NCI-H1417 (cell line): ENCODE measurements around the gene TPRX1.
A peak's percentile ranks its signal among the peaks of the same experiment; 100 is the strongest.
"Not testable (repeated sequence)": the region's sequence is repeated elsewhere in the genome, so short reads cannot be mapped to it uniquely, and the experiment has no call there.

ENCODE experiments used
- DNase-seq, 3 experiments: peaks; one replicate each; lab custom pipeline; 2025; lab: John Stamatoyannopoulos, UW

Gene TPRX1

GRCh38 chr19:47801270-47801669, 3.1 kb downstream of the TPRX1 start:
- DNase-seq, result no peak

DNA sequence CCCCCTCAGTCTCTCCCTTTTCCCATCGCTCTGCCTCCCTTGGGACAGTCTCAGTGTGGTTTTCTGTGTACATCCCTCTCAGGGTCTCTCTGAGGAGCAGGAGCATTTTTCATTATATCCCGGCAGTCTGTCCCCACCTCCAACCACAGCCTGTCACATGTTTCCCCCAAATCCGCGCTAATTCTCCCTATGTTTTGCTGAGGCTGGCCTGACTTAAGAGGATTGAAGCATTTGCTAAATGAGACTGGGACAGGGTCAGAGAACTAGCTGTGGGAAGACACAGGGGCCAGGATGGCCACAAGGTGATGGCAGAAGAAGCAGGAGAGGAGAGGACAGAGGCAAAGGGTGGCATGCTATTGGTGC, 5.5 kb downstream of the TPRX1 start:
- no peak for DNase-seq

DNA sequence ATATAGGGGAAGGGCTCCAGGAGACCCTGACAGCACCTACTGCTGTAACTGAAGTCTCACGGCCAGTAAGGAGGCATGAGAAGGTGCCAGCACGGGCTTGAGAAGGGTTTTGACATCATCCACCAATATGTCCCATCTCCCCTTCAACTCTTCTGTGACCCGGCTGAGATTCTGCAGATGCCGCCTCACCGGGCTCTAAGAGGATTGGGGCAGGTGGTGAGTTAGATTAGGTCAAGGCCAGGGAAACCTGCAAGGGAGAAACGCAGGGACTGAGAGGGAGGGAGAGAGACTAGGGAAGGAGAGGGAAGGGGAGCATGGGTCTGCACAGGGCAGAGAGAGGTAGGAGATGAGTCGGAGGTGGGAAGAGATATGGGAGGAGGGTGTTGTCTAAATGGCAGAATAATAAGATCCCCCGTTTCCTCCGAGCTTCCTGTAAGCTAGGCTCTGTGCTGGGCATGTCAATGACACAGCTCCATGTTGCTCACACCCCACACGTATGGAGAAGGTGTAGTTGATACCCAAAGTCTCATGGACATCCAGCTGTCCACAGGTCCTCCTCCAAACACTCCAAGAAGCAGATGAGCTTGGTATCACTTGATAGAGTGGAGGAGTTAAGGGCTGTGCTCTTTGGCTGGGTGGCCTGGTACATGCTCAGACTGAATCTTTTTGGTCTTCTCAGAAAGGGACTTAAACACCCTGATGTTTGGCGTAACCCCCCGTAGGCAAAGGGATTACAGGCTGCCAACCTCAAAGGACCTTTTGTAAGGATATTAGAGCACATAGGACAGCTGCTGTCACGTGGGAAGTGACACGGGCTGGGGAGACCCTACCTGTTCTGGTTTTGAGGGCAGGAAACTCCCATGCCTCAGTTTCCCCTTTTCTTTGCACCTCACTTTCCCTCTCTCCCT, 6.1 kb downstream of the TPRX1 start:
- DNase-seq, result no peak

GRCh38 chr19:47796785-47797184, 7.6 kb downstream of the TPRX1 start:
- DNase-seq, result no peak

GRCh38 chr19:47794526-47794925, 9.8 kb downstream of the TPRX1 start:
- DNase-seq, result no peak

- DNase-seq, result no peak
These were observed 11.7 kb downstream of the TPRX1 start for GRCh38 chr19:47792616-47793015.

GRCh38 chr19:47790398-47790814, 13.9 kb downstream of the TPRX1 start:
- peak; percentile 35 to 59 (median 56) for DNase-seq

GRCh38 chr19:47789811-47790210, 14.5 kb downstream of the TPRX1 start:
- DNase-seq, result not testable (repeated sequence)

DNA sequence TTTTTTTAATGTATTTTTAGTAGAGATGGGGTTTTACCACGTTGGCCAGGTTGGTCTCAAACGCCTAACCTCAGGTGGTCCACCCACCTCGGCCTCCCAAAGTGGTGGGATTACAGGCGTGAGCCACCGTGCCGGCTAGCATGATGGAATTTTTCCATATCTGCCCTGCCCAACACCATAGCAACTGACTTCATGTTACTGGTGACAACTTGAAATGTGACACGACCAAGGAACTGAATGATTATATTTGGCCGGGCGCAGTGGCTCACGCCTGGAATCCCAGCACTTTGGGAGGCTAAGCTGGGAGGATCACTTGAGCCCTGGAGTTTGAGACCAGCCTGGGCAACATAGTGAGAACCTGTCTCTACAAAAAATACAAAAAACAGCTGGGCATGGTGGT, 17.0 kb downstream of the TPRX1 start:
- not testable (repeated sequence) for DNase-seq

- DNase-seq, result no peak
These were observed 17.8 kb downstream of the TPRX1 start for GRCh38 chr19:47786566-47786965.

DNA sequence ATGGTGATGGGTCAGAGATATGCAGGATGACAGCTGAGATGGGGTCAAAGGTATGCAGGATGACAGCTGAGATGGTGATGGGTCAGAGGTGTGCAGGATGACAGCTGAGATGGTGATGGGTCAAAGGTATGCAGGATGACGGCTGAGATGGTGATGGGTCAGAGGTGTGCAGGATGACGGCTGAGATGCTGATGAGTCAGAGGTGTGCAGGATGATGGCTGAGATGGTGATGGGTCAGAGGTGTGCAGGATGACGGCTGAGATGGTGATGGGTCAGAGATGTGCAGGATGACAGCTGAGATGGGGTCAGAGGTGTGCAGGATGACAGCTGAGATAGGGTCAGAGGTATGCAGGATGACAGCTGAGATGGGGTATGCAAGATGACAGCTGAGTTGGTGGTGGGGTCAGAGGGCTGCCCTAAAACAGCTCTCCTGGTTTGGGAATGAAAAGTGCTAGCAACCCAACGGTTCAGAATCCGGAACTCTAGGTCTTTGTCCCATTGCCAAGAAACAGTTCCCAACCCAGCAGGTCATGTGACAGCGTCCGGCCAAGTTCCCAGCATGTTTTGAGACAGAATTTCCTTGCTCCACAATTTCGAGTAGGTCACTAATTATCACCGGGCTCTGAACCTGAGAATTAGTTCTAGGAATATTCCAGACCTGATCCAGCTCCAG, 22.6 kb downstream of the TPRX1 start:
- DNase-seq, result no peak

GRCh38 chr19:47780215-47780551, 24.2 kb downstream of the TPRX1 start:
- no peak for DNase-seq

DNA sequence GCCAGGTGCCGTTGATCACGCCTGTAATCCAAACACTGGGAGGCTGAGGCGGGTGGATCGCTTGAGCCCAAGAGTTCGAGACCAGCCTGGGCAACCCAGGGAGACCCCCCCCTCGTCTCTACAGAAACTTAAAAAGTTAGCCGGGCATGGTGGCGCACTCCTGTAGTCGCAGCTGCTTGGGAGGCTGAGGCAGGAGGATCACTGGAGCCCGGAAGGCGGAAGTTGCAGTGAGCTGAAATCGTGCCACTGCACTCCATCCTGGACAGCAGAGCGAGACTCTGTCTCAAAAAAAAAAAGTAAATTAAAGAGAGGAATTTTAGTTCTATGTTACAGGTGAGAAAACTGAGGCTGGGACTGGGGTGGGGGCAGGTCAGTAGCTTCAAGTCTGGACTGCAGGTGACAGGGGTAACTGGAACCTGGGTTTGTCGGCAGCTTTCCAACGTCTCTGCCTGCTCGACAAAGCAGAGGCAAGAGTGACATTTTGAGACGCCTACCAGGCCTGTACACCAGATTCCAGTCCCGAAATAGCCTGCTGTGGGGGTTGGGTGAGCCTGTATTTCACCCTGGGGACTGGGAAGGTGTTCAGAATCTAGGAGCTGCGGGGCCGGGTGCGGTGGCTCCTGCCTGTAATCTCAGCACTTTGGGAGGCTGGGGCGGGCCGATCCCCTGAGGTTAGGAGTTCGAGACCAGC, 24.7 kb downstream of the TPRX1 start:
- no peak for DNase-seq

- DNase-seq, result peak in 2 of 3 experiments; percentile 18 to 50
These were observed 25.4 kb downstream of the TPRX1 start for GRCh38 chr19:47778954-47779351.

DNA sequence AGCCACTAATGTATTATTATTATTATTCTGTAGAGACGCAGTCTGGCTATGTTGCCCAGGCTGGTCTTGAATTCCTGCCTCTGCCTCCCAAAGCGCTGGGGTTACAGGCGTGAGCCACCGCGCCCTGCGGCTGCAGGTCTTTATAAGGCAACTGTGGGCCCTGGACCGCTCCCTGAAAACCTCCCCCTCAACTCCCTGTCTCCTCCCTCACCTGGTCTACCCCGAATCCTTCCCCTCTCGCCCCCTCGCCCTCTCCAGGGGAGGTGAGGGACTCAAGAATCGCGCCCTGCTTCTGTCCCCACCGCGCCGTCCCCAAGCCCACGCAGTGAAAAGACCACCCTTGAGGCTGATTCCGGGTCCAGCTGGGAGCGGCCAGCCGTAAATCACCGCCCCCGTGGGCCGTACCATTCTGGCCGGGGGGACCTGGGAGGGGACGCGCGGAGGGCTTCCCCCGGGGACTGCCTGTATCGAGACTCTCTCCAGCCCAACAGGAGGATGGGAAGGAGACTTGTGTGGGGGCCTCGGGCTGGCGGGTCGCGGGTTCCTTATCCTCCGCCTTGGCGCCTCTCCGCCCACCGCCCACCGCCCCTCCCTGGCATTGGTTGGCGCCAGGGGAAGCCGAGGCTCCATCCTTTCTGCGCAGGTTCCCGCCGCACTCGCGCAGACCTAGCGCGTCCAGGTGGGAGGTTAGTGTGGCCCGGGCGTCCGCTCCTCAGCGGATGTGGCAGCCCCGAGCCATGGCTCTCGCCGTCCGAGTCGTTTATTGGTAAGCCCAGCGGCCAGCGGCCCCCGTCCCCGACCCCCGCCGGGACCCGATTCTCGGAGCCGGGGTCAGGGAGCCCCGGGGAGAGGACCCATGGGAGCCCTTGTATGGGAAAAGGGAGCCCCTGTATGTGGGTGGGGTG, 26.1 kb downstream of the TPRX1 start, which contains the start of gene SELENOW:
TSS of gene SELENOW (plus strand) at position 655 of the 905 bp plus-strand sequence. CDS start at position 738, 83 bp downstream.
- DNase-seq, result peak; percentile 92 to 96 (median 94)

DNA sequence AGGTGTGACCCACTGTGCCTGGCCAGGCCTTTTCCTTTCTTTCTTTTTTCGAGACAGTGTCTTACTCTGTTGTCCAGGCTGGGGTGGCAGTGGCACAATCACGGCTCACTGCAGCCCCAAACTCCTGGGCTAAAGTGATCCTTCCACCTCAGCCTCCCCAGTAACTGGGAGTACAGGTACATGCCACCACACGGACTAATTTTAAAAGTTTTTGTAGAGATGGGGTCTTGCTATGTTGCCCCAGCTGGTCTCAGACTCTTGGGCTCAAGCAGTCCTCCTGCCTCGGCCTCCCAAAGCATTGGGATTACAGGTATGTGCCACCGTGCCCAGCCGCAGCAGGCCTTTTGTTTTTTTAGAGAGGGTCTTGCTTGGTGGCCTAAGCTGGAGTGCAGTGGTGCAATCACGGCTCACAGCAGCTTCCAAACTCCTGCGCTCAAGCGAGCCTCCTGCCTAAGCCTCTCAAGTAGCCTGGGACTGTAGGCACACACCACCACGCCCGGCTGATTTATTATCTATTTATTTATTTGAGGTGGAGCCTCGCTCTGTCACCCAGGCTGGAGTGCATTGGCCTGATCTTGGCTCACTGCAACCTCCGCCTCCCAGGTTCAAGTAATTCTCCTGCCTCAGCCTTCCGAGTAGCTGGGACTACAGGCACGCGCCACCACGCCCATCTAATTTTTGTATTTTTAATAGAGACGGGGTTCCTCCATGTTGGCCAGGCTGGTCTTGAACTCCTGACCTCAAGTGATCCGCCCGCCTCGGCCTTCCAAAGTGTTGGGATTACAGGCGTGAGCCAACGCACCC, 26.9 kb downstream of the TPRX1 start:
- not testable (repeated sequence) for DNase-seq

DNA sequence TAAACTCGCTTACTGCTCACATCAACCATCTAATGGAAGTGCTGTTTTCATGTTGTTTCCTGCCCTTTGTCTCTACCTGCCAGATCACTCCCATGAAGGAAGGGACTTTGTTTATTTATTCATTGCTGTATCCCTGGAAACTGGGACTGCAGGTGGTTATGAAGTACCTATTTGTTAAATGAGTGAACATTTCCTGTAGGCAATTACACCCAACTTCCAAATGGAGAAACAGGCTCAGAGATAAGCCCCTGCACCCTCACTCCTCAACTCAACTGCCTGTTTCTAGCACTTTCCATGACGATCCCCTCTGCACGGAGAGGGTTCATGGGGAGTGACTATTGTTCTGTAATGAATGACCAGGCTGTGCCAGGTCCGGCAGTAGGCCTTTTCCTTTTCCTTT, 27.8 kb downstream of the TPRX1 start:
- peak; percentile 40 to 96 (median 76) for DNase-seq

- not testable (repeated sequence) for DNase-seq
These were observed 33.1 kb downstream of the TPRX1 start for GRCh38 chr19:47771291-47771690.

- no peak for DNase-seq
These were observed 34.8 kb downstream of the TPRX1 start for GRCh38 chr19:47769534-47769933.

DNA sequence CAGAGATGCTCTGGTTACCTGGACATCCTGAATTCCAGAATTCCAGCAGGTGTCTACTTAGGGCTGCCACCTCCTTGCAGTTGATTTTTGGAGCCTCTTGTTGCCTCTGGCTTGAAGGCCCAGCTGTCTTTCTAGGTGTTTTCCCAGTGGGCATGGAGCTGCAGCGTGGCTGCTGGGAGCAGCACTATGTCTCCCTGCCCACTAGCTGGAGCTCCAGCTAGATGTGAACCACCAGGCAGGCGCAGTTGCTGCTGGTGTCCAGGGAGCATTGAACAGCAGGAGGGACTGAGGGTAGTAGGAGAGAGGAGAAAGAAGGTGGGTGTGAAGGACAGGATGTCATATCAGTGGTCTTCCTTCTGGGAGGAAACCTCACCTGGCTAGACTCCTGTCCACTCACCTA, 35.7 kb downstream of the TPRX1 start:
- DNase-seq, result no peak

GRCh38 chr19:47767349-47767748, 37.0 kb downstream of the TPRX1 start:
- no peak for DNase-seq
